K562 (cell line): Measurements from ENCODE around the gene ZSCAN12. TPM values are rescaled to one million over a fixed set of nuclear protein-coding genes. Genes with fewer than 3 reads are reported as not detected.

Experiments
- BCOR ChIP-seq: fragments of 450-650 bp; IDR thresholded peaks from 2 replicates; pipeline ENCODE4 v1.6.1; 2016
- CBX5 ChIP-seq: IDR thresholded peaks from 2 replicates; pipeline ENCODE4 v1.6.1; 2014; ENCODE audit warnings: low read depth, borderline replicate concordance
- CBX8 ChIP-seq: fragments of 200-600 bp; sonication (generic); IDR thresholded peaks from 2 replicates; pipeline ENCODE4 v1.6.1; 2012; ENCODE audit warnings: borderline replicate concordance, mixed run types, low read depth, mild to moderate bottlenecking, moderate library complexity, mixed read lengths, low read length, control low read depth, inconsistent platforms; ENCODE audit not compliant: poor library complexity, severe bottlenecking; ENCODE audit errors: extremely low read depth
- ESRRA ChIP-seq: fragments of 450-650 bp; IDR thresholded peaks from 2 replicates; pipeline ENCODE4 v1.6.1; 2014; ENCODE audit warnings: low read depth, mild to moderate bottlenecking, moderate library complexity, borderline replicate concordance
- ETV1 ChIP-seq: fragments of 450-650 bp; conservative IDR thresholded peaks from 2 replicates; pipeline ENCODE4 v1.6.1; 2016; ENCODE audit warnings: missing genetic modification characterization, control low read depth, low read depth, missing compliant biosample characterization
- EWSR1 ChIP-seq: fragments of 450-650 bp; IDR thresholded peaks from 2 replicates; pipeline ENCODE4 v1.6.1; 2018; ENCODE audit warnings: borderline replicate concordance, mild to moderate bottlenecking, low read depth, moderate library complexity; ENCODE audit not compliant: partially characterized antibody
- FOXM1 ChIP-seq, 2 experiments: fragments of 450-650 bp in 1 of 2; sonication (generic) in 1 of 2; formaldehyde crosslinking in 1 of 2; IDR thresholded peaks; 2 replicates each; pipeline versions ENCODE4 v1.6.1 to v1.9.0; 2017 to 2022; ENCODE audit warnings: low read depth in 2 of 2, mild to moderate bottlenecking in 2 of 2, missing genetic modification reagents in 1 of 2, moderate library complexity in 1 of 2
- KDM2B ChIP-seq: fragments of 250-450 bp; sonication (Bioruptor Pico); IDR thresholded peaks from 2 replicates; pipeline ENCODE4 v1.8.0; 2021; ENCODE audit warnings: mild to moderate bottlenecking, moderate library complexity
- KLF1 ChIP-seq: fragments of 450-650 bp; IDR thresholded peaks from 2 replicates; pipeline ENCODE4 v1.6.1; 2016; ENCODE audit warnings: missing genetic modification characterization, missing compliant biosample characterization
- MAZ ChIP-seq, 2 experiments: fragments of 450-650 bp in 1 of 2; sonication (generic) in 1 of 2; formaldehyde crosslinking; IDR thresholded peaks in 1 of 2; conservative IDR thresholded peaks in 1 of 2; 2 replicates each; pipeline versions ENCODE4 v1.4.0 to v1.5.0; 2020; ENCODE audit warnings: mild to moderate bottlenecking in 1 of 2, missing genetic modification reagents in 1 of 2
- NFIX ChIP-seq: fragments of 250-450 bp; sonication (Bioruptor Pico); IDR thresholded peaks from 2 replicates; pipeline ENCODE4 v1.4.0; 2020; ENCODE audit warnings: low read depth, mild to moderate bottlenecking, moderate library complexity
- PML ChIP-seq: IDR thresholded peaks from 2 replicates; pipeline ENCODE4 v1.6.1; 2012; ENCODE audit warnings: low read length, inconsistent platforms
- POLR2AphosphoS5 ChIP-seq: IDR thresholded peaks from 2 replicates; pipeline ENCODE4 v1.6.1; 2011; ENCODE audit warnings: mild to moderate bottlenecking, low read depth, low read length, moderate library complexity; ENCODE audit not compliant: control insufficient read depth, insufficient read depth
- SP1 ChIP-seq: sonication (generic); formaldehyde crosslinking; IDR thresholded peaks from 2 replicates; pipeline ENCODE4 v1.8.1; 2022; ENCODE audit warnings: mild to moderate bottlenecking, missing genetic modification reagents
- WHSC1 ChIP-seq: IDR thresholded peaks from one replicate; pipeline ENCODE4 v1.6.1; 2012; ENCODE audit warnings: low read length, control low read depth, inconsistent platforms
- ZKSCAN3 ChIP-seq: fragments of 250-450 bp; sonication (Bioruptor Pico); IDR thresholded peaks from 2 replicates; pipeline ENCODE4 v1.4.0; 2020
- ZNF133 ChIP-seq: fragments of 250-450 bp; sonication (Bioruptor Pico); IDR thresholded peaks from 2 replicates; pipeline ENCODE4 v1.4.0; 2020; ENCODE audit warnings: mild to moderate bottlenecking
- ZNF143 ChIP-seq: sonication (generic); formaldehyde crosslinking; IDR thresholded peaks from 2 replicates; pipeline ENCODE4 v1.9.0; 2022; ENCODE audit warnings: mild to moderate bottlenecking, missing genetic modification reagents
- ZNF184 ChIP-seq: sonication (generic); formaldehyde crosslinking; IDR thresholded peaks from 2 replicates; pipeline ENCODE4 v1.5.0; 2020; ENCODE audit warnings: missing genetic modification reagents
- ZNF253 ChIP-seq: fragments of 250-450 bp; sonication (Bioruptor Pico); conservative IDR thresholded peaks from 2 replicates; pipeline ENCODE4 v1.6.1; 2021; ENCODE audit warnings: mild to moderate bottlenecking
- ZNF354B ChIP-seq: fragments of 250-450 bp; sonication (Bioruptor Pico); IDR thresholded peaks from 2 replicates; pipeline ENCODE4 v1.4.0; 2020
- ZNF41 ChIP-seq: fragments of 250-450 bp; sonication (Bioruptor Pico); conservative IDR thresholded peaks from 2 replicates; pipeline ENCODE4 v1.4.0; 2020; ENCODE audit warnings: mild to moderate bottlenecking
- ZNF76 ChIP-seq: fragments of 250-450 bp; sonication (Bioruptor Pico); IDR thresholded peaks from 2 replicates; pipeline ENCODE4 v1.4.0; 2020; ENCODE audit warnings: mild to moderate bottlenecking, moderate library complexity, borderline replicate concordance
- polyA plus RNA-seq, 8 experiments: library from polyadenylated mRNA; depleted of rRNA in 4 of 8; stranded (reverse) in 5 of 8; unstranded in 3 of 8; fragments of >200 nt; fragmentation: Nextera tagmentation in 2 of 8; fragmentation: Illumina TruSeq in 1 of 8; extraction: Ambion mirVana in 2 of 8; extraction: Trizol in 1 of 8; gene quantifications; 2 replicates each; pipeline versions ENCODE4 v1.2.1 to v1.2.3, GENCODE V29; 2011 to 2014; ENCODE audit warnings: inconsistent platforms in 1 of 8, missing spikeins in 1 of 8
- total RNA-seq, 7 experiments: library from RNA; depleted of rRNA in 6 of 7; stranded (reverse); fragments of >200 nt in 6 of 7; fragmentation: Illumina TruSeq in 2 of 7; extraction: Trizol in 2 of 7; gene quantifications; 2 replicates each; pipeline versions ENCODE4 v1.2.1 to v1.2.3, GENCODE V29; 2011 to 2021; ENCODE audit warnings: low replicate concordance in 1 of 7
- TF ChIP-seq, protein P1 (sequence below), 2 experiments: IDR thresholded peaks; 2 replicates each; pipeline ENCODE4 v1.6.1; 2011; ENCODE audit warnings: borderline replicate concordance in 1 of 2, control low read depth in 1 of 2, low read depth in 1 of 2, low read length in 1 of 2, mild to moderate bottlenecking in 1 of 2, mixed read lengths in 1 of 2, moderate library complexity in 1 of 2; ENCODE audit not compliant: insufficient read depth in 1 of 2, insufficient read length in 1 of 2, poor library complexity in 1 of 2, severe bottlenecking in 1 of 2; ENCODE audit errors: extremely low read depth in 1 of 2
- TF ChIP-seq, protein P2 (sequence below): fragments of 450-650 bp; IDR thresholded peaks from 2 replicates; pipeline ENCODE4 v1.6.1; 2016; ENCODE audit warnings: antibody characterized with exemption

Gene ZSCAN12
- total and polyA plus RNA-seq, 9 of the 15 experiments (the other 6 are each of a cell fraction or from before 2014, with no cell fraction given) = 2.5 to 19.6 (median 12.5) TPM

DNA sequence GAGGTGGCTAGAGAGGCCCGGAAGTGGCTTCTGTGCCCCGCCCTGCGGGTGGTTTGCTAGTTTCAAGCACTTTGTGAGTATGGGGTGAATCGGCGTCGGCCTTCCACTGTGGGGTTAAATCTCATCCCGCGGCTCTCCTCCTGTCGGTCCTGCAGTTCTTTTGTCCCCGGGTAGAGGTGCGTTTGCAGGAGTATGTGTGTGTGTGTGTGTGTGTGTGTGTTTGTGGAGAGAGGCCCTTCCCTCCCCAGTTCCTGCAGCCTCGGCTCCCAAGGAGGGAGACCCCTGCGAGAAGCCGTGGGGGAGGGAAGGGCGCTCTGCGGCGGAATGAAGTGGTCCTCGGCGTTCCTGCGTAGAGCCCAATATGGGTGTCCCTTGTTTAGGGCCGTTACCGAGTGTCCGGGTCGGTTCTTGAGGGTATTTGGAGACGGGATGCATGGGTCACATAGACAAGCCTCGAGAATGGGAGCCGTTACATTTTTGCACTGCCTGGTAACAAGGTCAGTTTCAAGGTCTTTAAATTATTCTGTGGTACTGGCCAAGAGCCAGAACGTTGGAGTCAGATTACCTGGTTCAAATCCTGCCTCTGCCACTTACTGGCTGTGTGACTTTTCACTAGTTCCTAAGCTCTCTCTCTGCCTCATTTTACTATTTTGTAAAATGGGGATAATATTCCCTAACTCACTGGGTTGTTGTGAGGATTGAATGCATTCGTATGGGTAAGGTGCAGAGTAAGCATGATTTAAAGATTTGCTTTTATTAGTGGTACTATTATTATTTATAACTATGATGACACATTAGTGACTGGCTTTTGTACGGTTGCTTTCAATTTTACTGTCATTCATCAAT lies 49.4 kb downstream of the ZSCAN12 start, which contains the start of gene ZKSCAN3 (continued):
- TF ChIP-seq KLF1 (tag) (peak; percentile 95), ZNF76 (CRISPR knock-in tag) (no peak), ESRRA (peak; percentile 97), CBX8 (no peak), ETV1 (tag) (peak; percentile 99), FOXM1 (IDR thresholded peaks at IDR 0.05; ENCODE audit: low read depth) (no peak; the same call in none of the 2 replicates), FOXM1 (CRISPR knock-in tag; IDR thresholded peaks at IDR 0.05; ENCODE audit: low read depth) (no peak), ZNF354B (CRISPR knock-in tag) (no peak), BCOR (peak; percentile 81), ZNF253 (CRISPR knock-in tag) (no peak), ZNF41 (CRISPR knock-in tag) (no peak), WHSC1 (peak; percentile 63), SP1 (CRISPR knock-in tag) (peak; percentile 82), MAZ (CRISPR knock-in tag; conservative IDR thresholded peaks at IDR 0.05 in 1 of 2, IDR thresholded peaks at IDR 0.05 in 1 of 2) (peak; percentile 91 to 95), CBX5 (no peak), ZNF184 (CRISPR knock-in tag) (no peak), ZNF143 (CRISPR knock-in tag) (no peak), ZKSCAN3 (CRISPR knock-in tag) (no peak), NFIX (no peak; the same call in 1 of the 2 replicates), PML (peak; percentile 87), POLR2AphosphoS5 (peak; percentile 82), EWSR1 (no peak), KDM2B (CRISPR knock-in tag) (peak; percentile 78; the same call in 1 of the 2 replicates), ZNF133 (CRISPR knock-in tag) (no peak)
- TF ChIP-seq, protein P1, sequence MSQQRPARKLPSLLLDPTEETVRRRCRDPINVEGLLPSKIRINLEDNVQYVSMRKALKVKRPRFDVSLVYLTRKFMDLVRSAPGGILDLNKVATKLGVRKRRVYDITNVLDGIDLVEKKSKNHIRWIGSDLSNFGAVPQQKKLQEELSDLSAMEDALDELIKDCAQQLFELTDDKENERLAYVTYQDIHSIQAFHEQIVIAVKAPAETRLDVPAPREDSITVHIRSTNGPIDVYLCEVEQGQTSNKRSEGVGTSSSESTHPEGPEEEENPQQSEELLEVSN (IDR thresholded peaks at IDR 0.05; ENCODE audit: borderline replicate concordance in 1 of 2, extremely low read depth in 1 of 2, insufficient read depth in 1 of 2, insufficient read length in 1 of 2, low read depth in 1 of 2, low read length in 1 of 2, poor library complexity in 1 of 2, severe bottlenecking in 1 of 2) = peak in 1 of 2 experiments; percentile 19
- TF ChIP-seq, protein P2, sequence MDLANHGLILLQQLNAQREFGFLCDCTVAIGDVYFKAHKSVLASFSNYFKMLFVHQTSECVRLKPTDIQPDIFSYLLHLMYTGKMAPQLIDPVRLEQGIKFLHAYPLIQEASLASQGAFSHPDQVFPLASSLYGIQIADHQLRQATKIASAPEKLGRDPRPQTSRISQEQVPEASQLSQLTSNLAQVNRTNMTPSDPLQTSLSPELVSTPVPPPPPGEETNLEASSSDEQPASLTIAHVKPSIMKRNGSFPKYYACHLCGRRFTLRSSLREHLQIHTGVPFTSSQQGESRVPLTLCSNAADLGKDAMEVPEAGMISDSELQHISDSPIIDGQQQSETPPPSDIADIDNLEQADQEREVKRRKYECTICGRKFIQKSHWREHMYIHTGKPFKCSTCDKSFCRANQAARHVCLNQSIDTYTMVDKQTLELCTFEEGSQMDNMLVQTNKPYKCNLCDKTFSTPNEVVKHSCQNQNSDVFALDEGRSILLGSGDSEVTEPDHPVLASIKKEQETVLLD = peak; percentile 89
